Measurements from ENCODE around the gene GNAQ.

GNAQ gene

DNA sequence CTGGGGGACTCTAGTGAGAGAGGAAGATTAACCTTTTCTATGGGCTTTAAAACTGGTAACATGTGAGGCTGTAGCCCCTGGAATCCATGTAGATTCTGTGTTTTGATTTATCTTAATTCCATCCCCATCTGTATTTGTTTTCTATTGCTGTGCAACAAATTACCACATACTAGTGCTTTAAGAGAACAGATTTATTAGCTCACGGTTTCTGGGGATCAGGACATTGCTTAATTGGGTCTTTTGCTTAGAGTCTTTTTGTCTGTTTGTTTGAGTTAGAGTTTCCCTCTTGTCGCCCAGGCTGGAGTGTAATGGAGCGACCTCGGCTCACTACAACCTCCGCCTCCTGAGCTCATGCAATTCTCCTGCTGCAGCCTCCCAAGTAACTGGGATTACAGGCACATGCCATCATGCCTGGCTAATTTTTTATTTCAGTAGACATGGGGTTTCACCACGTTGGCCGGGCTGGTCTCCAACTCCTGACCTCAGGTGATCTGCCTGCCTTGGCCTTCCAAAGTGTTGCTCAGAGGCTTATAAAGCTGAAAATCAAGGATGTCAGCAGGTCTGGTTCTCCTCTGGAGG lies 353.6 kb downstream of the GNAQ start:
- DNase-seq: no peak

DNA sequence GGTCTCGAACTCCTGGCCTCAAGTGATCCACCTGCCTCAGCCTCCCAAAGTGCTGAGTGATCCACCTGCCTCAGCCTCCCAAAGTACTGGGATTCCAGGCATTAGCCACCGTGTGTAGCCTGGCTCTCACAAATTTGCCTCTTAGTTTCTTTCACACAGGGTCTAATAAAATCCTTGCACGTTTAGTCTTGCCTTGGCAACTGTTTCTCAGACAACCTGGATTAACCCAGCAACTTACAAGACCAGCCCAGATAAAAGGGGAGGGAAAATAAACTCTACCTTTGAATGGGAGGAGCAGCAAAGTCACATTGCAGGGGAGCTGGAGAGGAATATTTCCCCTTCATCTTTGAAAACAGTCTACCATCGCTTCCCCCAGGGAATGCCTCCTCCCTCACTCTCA lies 354.2 kb downstream of the GNAQ start:
- DNase-seq: no peak

DNA sequence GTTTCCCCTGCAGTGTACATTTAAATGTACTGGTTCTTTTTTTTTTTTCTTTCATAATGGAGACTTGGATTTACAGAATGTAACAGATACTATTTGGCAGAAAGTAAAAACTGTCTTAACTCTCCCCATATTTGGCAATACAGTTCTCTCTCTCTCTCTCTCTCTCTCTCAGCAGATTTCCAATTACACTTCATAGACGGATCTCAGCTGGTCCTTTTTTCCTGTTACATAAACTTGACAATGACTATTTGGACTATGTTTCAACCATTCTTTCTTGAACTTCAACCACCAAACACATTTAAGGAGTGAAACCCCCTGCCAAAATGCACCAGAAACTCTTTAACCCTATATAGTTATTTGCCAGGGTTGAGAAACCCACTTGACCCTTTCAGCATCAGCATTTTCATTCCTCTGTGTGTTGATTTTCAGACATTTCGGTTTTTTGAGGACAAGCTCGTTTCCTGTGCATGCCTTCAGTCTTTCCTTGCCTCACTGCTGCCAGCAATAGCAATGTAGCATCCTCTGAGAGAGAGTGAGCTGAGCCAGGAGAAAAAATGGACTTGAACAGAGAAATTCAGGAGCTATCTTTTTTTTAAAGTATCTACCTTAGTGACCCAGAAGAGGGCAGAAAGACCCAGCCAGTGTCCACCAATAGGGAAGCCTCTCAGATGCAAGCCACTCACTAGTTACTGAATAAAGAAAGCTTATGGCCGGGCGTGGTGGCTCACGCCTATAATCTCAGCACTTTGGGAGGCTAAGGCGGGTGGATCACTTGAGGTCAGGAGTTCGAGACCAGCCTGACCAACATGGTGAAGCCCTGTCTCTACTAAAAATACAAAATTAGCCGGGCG lies 357.4 kb downstream of the GNAQ start:
- no peak for DNase-seq

DNA sequence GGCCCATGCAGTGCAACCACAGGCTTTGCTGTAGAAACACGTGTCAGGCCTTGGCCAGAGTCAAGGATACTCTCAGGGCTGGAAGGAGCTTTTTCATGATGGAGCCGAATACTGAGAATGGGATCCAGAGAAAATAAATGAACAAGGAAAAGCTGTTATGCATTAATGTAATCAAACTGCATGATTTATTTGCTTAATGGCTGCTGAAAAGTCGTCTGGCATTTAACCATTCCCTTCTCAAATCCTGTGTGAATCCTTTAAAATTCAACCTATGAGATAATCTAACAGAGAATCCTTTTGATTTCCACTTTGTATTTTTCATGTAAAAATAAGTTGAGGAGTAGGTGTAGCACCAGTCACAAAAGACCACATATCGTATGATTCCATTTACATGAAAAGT lies 359.4 kb downstream of the GNAQ start:
- DNase-seq: no peak

DNA sequence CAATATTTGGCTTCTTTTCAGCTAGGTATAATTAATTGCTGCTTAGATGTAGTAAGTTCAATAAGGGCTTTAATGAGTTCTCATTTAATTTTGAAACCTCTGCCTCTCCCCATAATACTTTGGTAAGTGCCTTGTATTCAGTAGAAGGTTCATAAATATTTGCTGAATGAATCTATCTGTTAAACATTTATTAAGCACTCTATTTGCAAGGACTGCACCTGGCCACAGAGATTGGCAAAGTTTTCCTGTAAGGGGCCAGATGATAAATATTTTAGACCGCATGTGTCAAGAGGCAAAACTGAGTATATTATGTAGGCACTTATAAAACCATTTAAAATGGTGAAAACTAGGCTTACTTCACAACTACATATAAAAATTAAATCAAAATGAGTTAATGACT lies 364.5 kb downstream of the GNAQ start:
- DNase-seq: no peak
